GM10266 (cell line): ENCODE data around the gene UBE2U.

Experiments used
- DNase-seq: peaks from one replicate; pipeline ENCODE4 v3.0.0; 2012; ENCODE audit errors: extremely low spot score
- TF ChIP-seq, protein P1 (sequence below): IDR thresholded peaks from 2 replicates; pipeline ENCODE4 v1.5.1; 2012; ENCODE audit warnings: mild to moderate bottlenecking, low read depth; ENCODE audit not compliant: control insufficient read depth, insufficient read depth; ENCODE audit errors: missing control alignments

Gene UBE2U

DNA sequence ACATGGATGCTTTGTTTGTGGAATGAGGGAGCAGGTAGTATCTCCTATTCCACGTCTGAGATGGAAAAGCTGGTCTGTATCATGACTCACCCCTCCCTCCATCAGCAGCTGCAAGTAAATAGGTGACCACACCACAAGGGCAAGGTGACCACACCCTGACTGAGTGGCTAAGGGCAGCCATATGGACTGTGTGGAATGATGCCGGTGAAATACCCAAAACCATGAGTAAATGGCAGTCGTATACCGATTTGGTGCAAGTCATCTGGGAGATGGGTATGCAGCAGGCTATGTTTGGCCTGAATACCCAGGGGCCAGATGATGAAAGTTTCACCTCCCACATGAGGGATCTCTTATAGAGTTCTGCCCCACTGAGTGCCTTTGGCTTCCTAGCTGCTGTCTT lies 15.8 kb upstream of the UBE2U start:
- DNase-seq, result no peak
- TF ChIP-seq, protein P1, sequence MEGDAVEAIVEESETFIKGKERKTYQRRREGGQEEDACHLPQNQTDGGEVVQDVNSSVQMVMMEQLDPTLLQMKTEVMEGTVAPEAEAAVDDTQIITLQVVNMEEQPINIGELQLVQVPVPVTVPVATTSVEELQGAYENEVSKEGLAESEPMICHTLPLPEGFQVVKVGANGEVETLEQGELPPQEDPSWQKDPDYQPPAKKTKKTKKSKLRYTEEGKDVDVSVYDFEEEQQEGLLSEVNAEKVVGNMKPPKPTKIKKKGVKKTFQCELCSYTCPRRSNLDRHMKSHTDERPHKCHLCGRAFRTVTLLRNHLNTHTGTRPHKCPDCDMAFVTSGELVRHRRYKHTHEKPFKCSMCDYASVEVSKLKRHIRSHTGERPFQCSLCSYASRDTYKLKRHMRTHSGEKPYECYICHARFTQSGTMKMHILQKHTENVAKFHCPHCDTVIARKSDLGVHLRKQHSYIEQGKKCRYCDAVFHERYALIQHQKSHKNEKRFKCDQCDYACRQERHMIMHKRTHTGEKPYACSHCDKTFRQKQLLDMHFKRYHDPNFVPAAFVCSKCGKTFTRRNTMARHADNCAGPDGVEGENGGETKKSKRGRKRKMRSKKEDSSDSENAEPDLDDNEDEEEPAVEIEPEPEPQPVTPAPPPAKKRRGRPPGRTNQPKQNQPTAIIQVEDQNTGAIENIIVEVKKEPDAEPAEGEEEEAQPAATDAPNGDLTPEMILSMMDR, result no peak

DNA sequence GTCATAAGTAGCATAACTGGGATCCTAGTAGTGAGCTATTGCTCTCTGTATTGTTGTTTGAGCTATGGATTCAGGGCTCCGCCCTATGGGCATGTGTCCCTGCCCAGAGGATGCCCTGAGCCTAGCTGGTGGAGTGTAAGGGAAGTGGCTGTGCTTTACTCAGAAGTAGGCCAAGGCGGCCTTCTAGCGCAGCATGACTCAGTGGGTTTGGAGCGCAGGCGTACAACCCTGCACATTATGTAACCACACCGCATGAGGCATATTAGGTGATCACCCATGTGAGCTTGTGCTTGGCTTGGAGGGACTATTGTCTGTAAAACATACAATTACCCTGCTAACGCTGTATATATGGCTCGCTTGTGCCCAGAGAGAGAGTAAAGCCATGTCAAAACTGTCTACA lies 11.1 kb upstream of the UBE2U start:
- TF ChIP-seq, protein P1, result no peak
- no peak for DNase-seq

DNA sequence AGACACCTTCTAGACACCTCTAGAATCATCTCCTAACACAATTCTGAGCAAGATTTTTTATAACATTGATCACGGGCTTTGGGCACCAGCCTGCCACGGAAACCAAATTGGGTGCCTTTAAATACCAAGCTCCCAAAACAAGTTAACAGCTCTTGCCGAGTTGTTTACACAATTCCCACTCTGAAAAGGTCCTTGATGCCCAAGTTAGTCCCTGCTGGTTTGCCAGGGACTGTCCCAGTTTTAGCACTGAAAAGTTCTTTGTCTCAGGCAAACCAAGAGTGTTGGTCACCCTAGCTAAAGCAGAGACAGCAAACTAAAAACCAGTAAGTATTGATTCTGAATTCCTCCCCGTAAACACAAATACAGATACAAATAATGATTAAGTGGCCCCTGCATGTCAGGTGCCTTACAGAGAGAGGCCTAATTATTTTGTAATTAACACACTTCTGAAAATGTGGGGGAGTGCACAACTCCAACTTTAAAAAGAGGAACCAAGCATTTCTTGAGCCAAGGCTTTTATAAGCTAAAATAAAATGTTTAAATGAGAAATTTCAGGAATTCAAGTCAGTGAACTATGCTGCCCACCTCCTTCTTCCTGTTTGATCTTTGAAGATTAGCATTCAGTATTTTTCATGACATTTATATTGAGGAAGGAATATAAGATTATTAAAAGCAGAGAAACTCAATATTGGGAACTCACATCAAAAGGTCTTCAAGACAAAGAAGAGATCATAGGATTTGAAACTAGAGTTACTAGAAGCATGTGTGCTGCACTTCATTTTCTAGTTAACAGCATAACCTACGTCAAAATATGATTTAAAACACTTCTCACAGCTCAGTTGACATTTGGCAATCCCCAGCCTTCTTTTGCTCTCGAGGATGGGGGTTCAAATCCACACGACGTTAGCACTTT lies 9.0 kb upstream of the UBE2U start:
- no peak for DNase-seq
- TF ChIP-seq, protein P1, result no peak

DNA sequence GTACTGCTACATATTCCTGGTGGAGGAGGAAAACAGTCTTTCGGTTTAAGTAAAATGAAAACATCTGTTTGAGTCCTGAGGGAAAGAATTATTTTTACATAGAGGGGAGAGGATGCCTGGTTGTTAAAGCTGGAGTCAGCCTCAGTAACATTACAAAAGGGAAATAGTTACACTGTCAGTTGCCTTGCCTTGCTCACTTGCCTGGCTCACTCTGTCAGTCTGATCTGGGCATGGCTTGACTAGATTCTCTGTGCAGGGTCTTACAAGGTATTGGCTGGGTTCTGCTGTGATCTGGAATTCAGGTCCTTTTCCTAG lies 8.4 kb upstream of the UBE2U start:
- no peak for DNase-seq
- TF ChIP-seq, protein P1, result no peak

DNA sequence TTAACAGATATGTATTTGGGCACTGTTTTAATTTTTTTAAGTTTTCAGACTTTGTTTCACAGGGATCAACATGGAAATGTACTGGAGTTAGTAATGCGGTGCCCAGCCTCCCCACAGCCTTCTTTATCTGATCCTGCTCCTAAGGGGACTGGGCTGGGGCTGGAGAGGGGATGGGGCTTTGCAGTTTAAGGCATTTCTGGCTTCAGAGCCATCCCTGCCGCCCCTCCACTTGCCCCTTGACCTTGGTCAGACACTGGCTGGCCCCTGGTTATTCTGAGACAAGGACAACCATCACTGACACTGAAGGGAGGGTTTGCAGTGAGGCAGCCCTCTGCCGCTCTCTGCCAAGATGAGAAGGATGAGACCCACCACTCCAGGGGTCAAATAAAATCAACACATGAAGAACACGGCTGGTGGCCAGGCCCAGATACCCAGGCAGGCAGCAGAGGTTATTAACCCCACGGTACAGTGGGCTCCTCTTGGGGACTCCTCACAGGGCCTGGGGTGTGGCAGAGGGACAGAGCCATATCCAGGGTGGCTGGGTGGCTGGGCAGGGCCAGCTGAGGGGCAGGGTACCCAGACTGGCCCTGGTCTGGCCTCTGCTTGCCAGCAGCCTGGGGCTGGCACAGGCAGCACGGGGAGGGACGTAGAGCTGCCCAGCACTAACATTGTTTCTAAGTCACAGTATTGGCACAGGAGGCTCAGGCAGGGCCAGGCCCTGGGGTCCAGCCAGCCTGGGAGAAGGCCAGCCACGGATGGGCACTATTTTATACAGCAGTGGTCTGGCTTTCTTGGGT lies 7.2 kb upstream of the UBE2U start:
- no peak for DNase-seq
- TF ChIP-seq, protein P1, result no peak

DNA sequence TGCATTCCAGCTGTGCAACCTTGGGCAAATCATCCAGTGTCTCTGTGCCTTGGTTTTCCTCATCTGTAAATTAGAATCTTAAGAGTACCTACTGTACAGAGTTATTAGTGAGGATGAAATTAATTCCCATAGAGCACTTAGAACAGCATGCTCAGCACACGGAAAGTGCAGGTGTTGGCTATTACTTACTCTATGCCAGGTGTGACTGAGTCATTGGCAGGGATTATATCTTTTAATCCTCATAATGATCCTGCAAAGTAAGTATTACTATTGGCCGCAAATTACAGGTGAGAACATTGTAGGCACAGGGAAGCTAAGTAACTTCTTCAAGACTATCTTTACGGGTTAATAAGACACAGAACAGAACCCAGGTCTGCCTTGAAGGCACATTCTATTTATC lies 6.3 kb upstream of the UBE2U start:
- TF ChIP-seq, protein P1, result no peak

DNA sequence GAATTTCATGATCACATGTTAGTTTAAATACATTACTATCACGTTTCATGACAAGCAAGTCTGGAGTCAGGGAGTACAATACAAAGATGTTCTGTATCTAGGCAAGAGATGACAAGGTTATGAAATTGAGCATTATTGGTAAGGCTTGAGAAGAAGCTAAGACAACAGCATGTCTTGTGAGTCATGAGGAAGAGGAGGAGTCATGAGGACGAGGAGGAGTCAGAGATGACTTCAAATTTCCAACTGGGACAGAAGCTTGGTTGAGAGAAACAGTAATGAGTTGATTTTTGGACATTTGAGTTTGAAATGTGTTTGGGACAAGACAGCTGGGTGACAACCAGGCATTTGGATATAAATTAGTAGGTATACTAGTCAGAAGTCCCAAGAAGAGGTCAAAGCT lies 4.3 kb upstream of the UBE2U start:
- no peak for DNase-seq
- TF ChIP-seq, protein P1, result no peak

More for the DNA sequence above, 6.3 kb upstream of the UBE2U start:
- no peak for DNase-seq
